HepG2 (cell line): ENCODE results near the gene CCL27.

Experiments
- SP1 ChIP-seq, 2 experiments: fragments of 450-650 bp in 1 of 2; sonication (generic) in 1 of 2; formaldehyde crosslinking in 1 of 2; IDR thresholded peaks; 2 replicates each; pipeline versions ENCODE4 v1.4.0 to v1.6.1; 2016 to 2020; ENCODE audit warnings: missing genetic modification reagents in 1 of 2
- ZNF138 ChIP-seq: sonication (generic); formaldehyde crosslinking; IDR thresholded peaks from 2 replicates; pipeline ENCODE4 v1.5.0; 2020; ENCODE audit warnings: mild to moderate bottlenecking, low read depth, missing genetic modification reagents
- ZNF772 ChIP-seq: sonication (generic); formaldehyde crosslinking; IDR thresholded peaks from 2 replicates; pipeline ENCODE4 v1.5.0; 2020; ENCODE audit warnings: mild to moderate bottlenecking, missing genetic modification reagents
- TF ChIP-seq, protein P1 (sequence below), 2 experiments: fragments of 450-650 bp in 1 of 2; sonication (generic) in 1 of 2; formaldehyde crosslinking in 1 of 2; IDR thresholded peaks; 2 replicates each; pipeline versions ENCODE4 v1.6.1 to v1.8.0; 2016 to 2022; ENCODE audit warnings: antibody characterized with exemption in 1 of 2, mild to moderate bottlenecking in 1 of 2, missing genetic modification reagents in 1 of 2
- TF ChIP-seq, protein P2 (sequence below), 2 experiments: fragments of 450-650 bp in 1 of 2; sonication (generic) in 1 of 2; formaldehyde crosslinking; IDR thresholded peaks; 2 replicates each; pipeline versions ENCODE4 v1.5.0 to v1.8.0; 2020 to 2022; ENCODE audit warnings: mild to moderate bottlenecking in 1 of 2, missing genetic modification reagents in 1 of 2
- TF ChIP-seq, protein P3 (sequence below): IDR thresholded peaks from 2 replicates; pipeline ENCODE4 v1.6.1; 2016; ENCODE audit warnings: low read depth
- TF ChIP-seq, protein P4 (sequence below): sonication (generic); formaldehyde crosslinking; IDR thresholded peaks from 2 replicates; pipeline ENCODE4 v1.4.0; 2020; ENCODE audit warnings: missing genetic modification reagents, borderline replicate concordance

DNA sequence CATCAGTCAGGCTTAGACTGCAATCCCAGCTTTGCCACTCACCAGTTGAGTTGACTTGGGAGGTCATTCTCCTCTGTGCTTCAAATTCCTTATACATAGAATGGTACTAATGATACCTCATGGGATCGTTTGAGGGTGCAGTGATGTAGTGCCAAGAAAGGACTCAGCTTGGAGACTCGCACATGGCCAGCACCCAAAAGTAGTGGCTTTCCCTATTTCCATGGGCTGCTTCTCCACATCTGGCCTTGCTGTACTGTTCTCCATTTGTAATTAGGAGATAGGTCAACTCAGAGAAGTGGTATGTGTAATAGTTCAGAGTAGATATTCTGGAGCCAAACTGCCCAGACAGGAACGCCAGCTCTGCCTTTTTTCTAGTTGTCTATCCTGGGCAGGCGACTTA lies 23.1 kb upstream of the CCL27 start:
- TF ChIP-seq ZNF772 (CRISPR knock-in tag) (no peak), SP1 (IDR thresholded peaks at IDR 0.05) (no peak), SP1 (CRISPR knock-in tag; IDR thresholded peaks at IDR 0.05) (no peak), ZNF138 (no peak)
- TF ChIP-seq, protein P1, sequence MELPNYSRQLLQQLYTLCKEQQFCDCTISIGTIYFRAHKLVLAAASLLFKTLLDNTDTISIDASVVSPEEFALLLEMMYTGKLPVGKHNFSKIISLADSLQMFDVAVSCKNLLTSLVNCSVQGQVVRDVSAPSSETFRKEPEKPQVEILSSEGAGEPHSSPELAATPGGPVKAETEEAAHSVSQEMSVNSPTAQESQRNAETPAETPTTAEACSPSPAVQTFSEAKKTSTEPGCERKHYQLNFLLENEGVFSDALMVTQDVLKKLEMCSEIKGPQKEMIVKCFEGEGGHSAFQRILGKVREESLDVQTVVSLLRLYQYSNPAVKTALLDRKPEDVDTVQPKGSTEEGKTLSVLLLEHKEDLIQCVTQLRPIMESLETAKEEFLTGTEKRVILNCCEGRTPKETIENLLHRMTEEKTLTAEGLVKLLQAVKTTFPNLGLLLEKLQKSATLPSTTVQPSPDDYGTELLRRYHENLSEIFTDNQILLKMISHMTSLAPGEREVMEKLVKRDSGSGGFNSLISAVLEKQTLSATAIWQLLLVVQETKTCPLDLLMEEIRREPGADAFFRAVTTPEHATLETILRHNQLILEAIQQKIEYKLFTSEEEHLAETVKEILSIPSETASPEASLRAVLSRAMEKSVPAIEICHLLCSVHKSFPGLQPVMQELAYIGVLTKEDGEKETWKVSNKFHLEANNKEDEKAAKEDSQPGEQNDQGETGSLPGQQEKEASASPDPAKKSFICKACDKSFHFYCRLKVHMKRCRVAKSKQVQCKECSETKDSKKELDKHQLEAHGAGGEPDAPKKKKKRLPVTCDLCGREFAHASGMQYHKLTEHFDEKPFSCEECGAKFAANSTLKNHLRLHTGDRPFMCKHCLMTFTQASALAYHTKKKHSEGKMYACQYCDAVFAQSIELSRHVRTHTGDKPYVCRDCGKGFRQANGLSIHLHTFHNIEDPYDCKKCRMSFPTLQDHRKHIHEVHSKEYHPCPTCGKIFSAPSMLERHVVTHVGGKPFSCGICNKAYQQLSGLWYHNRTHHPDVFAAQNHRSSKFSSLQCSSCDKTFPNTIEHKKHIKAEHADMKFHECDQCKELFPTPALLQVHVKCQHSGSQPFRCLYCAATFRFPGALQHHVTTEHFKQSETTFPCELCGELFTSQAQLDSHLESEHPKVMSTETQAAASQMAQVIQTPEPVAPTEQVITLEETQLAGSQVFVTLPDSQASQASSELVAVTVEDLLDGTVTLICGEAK (IDR thresholded peaks at IDR 0.05), result no peak
- TF ChIP-seq, protein P1 (CRISPR knock-in tag; IDR thresholded peaks at IDR 0.05), result no peak
- TF ChIP-seq, protein P2, sequence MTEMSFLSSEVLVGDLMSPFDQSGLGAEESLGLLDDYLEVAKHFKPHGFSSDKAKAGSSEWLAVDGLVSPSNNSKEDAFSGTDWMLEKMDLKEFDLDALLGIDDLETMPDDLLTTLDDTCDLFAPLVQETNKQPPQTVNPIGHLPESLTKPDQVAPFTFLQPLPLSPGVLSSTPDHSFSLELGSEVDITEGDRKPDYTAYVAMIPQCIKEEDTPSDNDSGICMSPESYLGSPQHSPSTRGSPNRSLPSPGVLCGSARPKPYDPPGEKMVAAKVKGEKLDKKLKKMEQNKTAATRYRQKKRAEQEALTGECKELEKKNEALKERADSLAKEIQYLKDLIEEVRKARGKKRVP (CRISPR knock-in tag; IDR thresholded peaks at IDR 0.05), result no peak
- TF ChIP-seq, protein P3, sequence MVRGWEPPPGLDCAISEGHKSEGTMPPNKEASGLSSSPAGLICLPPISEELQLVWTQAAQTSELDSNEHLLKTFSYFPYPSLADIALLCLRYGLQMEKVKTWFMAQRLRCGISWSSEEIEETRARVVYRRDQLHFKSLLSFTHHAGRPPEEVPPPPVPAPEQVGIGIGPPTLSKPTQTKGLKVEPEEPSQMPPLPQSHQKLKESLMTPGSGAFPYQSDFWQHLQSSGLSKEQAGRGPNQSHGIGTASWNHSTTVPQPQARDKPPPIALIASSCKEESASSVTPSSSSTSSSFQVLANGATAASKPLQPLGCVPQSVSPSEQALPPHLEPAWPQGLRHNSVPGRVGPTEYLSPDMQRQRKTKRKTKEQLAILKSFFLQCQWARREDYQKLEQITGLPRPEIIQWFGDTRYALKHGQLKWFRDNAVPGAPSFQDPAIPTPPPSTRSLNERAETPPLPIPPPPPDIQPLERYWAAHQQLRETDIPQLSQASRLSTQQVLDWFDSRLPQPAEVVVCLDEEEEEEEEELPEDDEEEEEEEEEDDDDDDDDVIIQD (CRISPR knock-in tag), result no peak
- TF ChIP-seq, protein P4, sequence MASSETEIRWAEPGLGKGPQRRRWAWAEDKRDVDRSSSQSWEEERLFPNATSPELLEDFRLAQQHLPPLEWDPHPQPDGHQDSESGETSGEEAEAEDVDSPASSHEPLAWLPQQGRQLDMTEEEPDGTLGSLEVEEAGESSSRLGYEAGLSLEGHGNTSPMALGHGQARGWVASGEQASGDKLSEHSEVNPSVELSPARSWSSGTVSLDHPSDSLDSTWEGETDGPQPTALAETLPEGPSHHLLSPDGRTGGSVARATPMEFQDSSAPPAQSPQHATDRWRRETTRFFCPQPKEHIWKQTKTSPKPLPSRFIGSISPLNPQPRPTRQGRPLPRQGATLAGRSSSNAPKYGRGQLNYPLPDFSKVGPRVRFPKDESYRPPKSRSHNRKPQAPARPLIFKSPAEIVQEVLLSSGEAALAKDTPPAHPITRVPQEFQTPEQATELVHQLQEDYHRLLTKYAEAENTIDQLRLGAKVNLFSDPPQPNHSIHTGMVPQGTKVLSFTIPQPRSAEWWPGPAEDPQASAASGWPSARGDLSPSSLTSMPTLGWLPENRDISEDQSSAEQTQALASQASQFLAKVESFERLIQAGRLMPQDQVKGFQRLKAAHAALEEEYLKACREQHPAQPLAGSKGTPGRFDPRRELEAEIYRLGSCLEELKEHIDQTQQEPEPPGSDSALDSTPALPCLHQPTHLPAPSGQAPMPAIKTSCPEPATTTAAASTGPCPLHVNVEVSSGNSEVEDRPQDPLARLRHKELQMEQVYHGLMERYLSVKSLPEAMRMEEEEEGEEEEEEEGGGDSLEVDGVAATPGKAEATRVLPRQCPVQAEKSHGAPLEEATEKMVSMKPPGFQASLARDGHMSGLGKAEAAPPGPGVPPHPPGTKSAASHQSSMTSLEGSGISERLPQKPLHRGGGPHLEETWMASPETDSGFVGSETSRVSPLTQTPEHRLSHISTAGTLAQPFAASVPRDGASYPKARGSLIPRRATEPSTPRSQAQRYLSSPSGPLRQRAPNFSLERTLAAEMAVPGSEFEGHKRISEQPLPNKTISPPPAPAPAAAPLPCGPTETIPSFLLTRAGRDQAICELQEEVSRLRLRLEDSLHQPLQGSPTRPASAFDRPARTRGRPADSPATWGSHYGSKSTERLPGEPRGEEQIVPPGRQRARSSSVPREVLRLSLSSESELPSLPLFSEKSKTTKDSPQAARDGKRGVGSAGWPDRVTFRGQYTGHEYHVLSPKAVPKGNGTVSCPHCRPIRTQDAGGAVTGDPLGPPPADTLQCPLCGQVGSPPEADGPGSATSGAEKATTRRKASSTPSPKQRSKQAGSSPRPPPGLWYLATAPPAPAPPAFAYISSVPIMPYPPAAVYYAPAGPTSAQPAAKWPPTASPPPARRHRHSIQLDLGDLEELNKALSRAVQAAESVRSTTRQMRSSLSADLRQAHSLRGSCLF (CRISPR knock-in tag), result no peak
